Measurements from ENCODE around the gene CD63.
A peak's percentile ranks its signal among the peaks of the same experiment; 100 is the strongest.

CD63 gene

DNA sequence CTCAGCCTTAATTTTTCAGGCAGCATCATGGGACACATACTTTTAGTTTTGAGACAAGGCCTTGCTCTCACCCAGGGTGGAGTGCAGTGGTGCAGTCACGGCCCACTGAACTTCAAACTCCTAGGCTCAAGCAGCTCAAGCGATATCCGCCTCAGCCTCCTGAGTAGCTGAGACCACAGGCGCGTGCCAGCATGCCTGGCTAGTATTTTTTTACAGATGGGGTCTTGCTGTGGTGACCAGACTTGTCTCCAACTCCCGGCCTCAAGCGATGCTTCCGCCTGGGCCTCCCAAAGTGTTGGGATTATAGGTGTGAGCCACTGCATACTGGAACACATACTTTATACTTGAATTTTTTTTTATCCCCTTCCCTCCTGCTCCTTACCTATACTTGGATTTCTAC lies 5.9 kb downstream of the CD63 start:
- DNase-seq (ENCODE audit: low read depth in 1 of 2, low spot score in 1 of 2), result no peak

DNA sequence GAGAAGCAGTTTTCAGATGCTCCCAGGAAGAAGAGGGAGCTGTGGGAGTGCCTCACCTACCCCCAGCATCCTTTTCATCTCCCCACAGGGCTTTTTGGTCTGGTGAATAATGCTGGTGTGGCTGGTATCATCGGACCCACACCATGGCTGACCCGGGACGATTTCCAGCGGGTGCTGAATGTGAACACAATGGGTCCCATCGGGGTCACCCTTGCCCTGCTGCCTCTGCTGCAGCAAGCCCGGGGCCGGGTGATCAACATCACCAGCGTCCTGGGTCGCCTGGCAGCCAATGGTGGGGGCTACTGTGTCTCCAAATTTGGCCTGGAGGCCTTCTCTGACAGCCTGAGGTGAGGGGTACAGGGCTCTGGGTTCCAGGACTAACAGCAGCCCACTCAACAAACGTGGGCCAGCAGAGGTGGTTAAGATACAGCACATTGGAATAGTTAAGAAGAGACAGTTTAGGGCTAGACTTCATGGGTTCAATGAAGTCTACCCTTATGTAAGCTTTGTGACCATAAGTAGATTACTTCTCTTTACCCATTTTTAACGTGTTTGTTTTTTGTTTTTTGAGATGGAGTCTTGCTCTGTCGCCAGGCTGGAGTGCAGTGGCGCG lies 7.1 kb downstream of the CD63 start:
- DNase-seq (ENCODE audit: low read depth in 1 of 2, low spot score in 1 of 2), result no peak

DNA sequence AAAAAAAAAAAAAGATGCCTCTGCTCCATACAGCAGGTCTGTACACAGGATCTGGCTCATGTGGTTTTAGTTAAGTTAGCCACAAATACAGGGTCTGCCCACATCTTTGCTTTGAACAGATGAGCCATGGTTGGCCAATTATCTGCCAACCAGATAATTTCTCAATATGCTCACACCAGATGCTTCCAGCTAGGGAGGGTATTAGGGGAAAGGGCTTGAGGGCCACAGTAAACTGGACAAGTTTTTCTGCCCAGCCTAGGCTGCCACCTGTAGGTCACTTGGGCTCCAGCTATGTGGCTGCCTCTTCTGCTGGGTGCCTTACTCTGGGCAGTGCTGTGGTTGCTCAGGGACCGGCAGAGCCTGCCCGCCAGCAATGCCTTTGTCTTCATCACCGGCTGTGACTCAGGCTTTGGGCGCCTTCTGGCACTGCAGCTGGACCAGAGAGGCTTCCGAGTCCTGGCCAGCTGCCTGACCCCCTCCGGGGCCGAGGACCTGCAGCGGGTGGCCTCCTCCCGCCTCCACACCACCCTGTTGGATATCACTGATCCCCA lies 7.8 kb downstream of the CD63 start:
- no peak for DNase-seq (ENCODE audit: low read depth in 1 of 2, low spot score in 1 of 2)

DNA sequence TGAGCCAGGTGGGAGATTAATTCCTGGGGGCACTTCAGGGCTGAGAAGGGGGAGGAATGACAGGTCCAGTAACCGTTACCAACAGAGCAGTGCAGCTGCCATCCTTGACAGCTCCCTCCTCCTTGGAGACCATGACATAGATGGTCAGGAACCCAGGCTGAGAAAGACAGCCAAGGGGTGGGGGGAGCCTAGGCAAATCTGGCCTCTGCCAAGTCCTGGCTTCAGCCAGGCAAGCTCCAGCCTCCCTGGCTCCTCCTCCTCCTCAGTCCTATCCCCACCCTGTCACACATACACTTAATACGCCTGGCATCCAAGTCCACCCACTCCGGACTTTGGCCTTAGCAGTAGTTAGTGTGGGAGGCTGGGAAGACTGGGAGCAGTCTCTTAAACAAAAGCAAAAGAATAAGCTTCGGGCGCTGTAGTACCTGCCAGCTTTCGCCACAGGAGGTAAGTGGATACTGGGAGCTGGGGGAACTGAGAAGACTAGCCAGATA lies 8.7 kb downstream of the CD63 start, which contains the start of gene RDH5:
Gene RDH5, plus strand, starts transcription at position 323 of the 494 bp plus-strand sequence. CDS start 792 bp downstream, outside the sequence.
- DNase-seq (ENCODE audit: low read depth in 1 of 2, low spot score in 1 of 2), result no peak

DNA sequence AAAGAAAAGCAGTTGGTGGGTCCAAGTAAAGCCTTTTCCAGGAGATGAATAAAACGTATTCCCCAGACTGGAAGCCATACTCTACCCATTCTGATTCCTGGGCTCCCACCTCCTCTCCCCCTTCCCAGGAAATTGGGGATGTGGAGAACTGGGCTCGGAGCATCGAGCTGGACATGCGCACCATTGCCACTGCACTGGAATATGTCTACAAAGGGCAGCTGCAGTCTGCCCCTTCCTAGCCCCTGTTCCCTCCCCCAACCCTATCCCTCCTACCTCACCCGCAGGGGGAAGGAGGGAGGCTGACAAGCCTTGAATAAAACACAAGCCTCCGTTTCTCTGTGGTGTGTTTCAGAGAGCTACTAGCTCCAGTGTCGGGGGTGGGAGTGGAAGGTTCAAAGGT lies 9.4 kb downstream of the CD63 start:
- no peak for DNase-seq (ENCODE audit: low read depth in 1 of 2, low spot score in 1 of 2)

DNA sequence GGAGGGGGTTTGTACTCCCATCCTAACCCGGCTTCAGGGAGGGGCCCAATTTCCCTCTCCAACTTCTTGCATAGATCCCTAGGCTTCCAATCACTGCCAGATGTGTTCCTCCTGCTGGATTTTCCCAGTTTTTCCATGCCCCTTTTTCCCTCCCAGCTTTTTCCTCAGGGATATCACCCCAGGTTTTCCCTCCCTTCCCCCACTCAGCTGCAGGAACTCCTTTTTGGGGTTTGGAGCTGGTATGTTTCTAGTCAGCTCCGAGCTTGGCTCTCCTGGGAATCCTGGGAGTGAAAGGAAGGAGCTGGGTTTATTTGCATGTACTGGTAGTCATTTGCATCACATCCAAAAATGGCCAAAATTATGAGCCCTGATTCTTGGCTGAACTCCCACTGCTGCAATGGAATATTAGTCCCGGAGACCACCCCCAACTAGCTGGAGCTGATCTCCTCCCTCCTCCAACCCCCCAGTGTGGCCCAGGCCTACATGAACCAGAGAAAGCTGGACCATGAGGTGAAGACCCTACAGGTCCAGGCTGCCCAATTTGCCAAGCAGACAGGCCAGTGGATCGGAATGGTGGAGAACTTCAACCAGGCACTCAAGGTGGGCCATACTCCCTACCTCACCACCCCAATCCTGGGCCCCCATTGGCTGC lies 10.1 kb downstream of the CD63 start:
- no peak for DNase-seq (ENCODE audit: low read depth in 1 of 2, low spot score in 1 of 2)

DNA sequence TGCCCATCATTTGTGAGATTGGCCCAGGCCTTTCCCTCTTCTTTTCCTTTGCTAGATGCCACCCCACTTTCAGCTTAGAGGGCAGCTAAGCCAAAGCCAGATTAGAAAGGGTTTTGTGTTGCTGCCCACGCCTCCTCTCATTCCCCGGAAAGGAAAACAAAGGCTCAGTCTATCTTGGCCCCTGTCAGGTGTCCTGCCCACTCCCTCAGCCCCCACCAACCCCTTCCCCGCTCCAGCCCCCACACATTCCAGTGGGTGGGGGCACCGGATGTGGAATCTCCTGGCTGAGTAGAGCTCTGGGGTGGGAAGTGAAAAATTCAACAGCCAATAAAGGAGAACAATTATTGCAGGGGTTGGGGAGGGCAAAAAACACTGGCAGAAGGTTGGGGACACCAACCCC lies 10.8 kb downstream of the CD63 start:
- DNase-seq (ENCODE audit: low read depth in 1 of 2, low spot score in 1 of 2), result no peak

DNA sequence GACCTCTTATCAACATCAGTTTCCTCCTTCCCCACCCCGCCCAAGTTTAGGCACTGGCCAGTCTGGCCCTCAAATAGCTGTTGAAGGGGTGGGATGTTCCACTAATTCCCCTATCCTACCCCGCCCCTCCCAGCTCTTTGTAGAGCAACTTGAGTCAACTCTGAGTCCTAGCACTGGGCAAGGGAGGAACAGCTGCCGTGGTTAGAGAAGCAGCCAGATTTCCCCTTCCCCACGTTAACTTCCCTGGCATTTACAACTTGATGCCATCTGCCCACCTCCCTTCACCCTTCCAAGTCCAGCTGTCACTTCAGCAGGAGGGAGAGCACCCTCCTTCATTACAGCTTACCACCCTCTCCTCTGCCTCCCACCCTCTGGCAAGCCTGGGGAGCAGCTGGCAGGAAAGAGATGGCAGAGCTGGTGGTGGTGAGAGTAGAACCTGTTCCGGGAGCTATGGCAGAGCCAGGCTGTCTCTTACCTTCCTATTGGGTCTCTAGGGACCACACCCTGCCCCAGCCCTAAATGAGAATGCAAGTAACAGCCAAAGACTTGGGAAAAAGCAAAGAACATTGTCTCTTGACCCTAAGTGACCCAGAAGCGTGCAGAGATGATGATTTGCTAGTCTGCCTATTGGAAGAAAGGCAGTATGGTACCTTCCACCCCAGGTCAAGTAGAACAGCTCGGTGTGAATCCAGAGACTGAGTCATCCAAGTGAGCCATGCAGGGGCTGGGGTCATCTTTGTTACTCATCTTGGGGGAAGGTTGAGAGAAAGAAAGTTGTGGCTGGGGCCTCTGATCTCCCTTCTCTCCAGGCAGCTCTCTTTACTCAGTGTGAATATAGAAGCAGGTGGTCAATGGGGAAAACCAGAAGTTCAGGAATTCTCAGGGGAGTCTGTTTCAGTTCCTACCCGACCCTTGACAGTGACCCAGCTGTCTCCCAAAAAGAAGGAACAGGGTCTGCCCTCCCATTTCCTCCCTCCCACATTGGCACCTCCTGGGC lies 11.5 kb downstream of the CD63 start:
- DNase-seq (ENCODE audit: low read depth in 1 of 2, low spot score in 1 of 2), result no peak

DNA sequence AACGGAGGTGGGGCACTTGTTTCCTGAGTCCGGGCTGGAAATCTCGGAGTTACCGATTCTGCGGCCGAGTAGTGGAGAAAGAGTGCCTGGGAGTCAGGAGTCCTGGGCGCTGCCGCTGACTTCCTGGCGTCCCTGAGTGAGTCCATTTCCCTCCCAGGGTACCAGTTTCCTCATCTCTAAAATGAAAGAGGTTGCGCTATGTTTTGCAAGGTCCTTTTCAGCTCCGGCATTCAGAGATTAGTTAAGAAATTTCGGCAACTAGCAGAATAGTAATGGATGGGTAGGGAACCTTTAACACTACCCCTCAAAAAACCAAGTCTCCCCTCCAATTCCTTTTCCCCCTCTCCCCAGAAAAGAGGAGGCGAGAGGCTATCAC lies 12.2 kb downstream of the CD63 start:
- DNase-seq (ENCODE audit: low read depth in 1 of 2, low spot score in 1 of 2), result no peak

DNA sequence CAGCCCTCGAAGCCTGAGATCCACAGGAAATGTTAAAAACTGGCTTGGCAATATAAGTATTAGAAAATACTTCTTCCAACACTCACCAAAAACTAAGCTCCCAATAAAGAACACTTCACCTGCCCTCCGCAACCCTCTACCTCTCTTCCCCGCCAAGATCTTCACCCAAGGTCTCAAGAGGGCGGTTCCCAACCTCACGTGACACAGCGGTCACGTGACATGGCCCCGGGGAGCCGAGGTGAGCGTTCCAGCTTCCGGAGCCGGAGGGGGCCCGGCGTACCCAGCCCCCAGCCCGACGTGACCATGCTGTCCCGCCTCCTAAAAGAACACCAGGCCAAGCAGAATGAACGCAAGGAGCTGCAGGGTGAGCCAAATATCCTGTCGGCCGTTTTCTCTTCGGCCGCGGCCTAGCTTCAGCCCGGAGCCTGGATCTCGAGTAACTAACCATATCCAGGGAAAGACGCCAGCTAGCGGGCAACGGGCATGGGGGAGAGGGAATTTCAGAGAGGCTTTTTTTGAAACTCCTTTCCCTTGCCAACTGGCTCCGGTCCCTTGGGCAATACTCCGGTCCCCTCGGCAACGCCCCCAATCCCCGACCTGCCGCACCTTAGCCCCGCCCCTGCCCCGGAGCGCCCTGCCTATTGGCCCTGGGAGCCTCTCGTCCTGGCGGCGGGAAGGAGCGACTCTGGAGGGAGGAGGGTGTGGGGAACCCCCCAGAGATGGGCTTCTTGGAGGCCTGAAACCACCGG lies 12.8 kb downstream of the CD63 start, which contains the start of gene BLOC1S1:
Gene BLOC1S1, plus strand, starts transcription at position 214 of the 749 bp plus-strand sequence. Its CDS starts 6 bp downstream, at position 220.
- peak; percentile 90 to 91 for DNase-seq (ENCODE audit: low read depth in 1 of 2, low spot score in 1 of 2)

DNA sequence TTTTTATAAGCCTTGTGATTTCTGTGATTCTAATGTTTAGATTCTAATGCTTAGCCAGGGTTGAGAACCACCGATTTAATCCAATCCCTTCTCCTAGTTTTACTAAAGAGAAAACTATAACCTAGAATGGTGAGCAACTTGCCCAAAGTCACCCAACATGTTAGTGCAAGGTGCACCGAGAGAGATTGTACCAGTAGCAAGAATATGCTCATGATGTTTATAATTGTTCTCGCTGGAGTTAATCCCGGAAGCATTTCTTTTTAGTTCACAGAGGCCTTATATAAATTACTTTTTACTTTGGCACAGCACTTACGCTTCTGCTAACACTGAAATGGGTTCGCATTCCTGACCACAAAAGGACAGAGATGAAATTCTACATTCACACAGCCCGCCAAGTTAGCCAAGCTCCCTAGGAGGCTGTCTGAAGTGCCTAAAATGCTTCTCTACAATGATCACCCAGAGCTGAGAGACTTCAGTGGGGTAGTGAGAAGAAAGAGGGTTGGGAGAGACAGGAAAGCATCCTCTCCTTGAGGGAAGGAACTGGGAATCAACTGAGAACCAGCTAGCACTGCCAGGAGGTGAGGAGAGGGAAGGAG lies 13.5 kb downstream of the CD63 start:
- no peak for DNase-seq (ENCODE audit: low read depth in 1 of 2, low spot score in 1 of 2)

DNA sequence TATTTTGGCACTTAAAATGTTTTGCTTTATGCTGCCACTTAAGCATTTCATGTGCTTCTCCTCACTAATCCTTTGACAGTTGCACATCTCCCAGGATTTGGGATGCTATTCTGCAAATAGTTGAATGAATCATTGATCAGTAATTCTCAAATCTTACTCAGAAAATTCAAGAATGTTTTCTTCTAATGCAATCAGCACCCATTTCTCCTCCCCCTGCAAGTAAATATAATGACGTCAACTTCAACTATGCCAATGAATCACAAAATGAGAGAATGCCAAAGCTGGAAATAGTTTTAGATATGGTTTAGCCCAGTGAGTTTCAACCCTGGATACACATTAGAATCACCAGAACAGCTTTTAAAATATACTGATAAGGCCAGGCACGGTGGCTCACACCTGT lies 15.1 kb downstream of the CD63 start:
- DNase-seq (ENCODE audit: low read depth in 1 of 2, low spot score in 1 of 2), result no peak

DNA sequence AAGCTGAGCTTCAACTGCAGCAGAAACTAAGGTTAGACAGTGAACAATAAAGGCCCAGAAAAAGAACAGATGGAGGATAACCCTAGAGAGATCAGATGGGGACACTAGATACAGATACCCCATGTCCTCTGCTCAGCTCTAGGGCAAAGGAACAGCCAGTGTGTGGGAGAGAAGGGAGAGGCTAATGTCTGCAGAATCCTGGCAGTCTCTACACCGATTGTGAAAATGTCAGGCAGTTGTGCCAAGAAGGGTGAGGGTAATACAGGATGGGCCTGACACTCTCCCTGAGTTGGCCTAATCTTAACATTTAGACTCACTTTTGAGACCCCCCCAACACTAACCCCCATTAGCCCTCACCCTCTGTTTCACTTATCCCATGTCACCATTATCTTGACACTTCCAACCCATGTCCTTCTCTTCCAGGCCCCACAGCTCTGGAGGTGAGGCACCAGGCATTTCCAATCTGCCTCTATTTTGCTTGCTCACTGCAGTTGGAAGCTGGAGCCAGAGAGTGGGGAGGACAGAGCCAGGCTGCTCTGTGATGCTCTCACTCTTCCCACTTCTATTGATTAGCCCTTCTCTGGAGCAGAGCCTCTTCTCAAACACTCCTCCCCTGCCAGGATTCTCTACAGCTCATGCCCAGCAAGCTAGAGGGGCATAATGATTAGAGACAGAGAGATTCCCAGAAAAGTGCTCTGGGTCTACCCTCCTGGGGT lies 16.0 kb downstream of the CD63 start:
- DNase-seq (ENCODE audit: low read depth in 1 of 2, low spot score in 1 of 2), result no peak

DNA sequence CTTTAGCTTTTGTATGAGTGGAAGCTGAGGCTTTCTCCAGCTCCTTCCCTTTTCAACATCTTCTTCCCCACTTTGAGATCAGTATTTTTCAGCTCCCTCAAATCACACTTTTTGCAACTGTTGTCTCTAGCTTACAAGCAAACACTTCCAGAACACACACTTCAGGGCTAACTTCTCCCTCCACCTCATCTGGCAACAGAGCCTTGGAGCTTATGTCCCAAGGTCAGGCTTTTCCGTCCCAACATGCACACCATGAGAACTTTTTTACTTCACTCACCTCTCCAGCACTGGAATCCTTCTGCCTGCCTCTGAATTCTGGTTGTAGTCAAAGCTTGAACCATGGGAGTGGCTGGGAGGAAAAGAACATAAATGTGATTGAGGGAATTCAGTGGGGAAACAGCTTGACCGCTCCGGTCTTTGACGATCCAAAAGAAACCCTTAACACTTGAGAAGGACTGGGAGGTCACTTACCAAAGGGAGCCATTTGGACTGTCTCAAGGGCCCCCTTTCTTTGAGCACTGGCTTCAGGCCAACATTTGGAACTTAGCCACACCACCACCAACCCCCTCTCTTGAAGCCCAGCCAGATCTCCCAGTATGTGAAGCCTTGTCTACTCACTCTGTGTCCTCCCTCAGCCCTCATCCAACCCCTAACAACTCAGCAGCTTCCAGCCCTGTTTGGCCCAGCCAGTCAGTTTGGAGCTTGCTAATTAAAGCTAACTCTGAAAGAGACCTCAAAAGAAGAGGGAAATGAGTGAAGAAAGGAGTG lies 16.8 kb downstream of the CD63 start:
- no peak for DNase-seq (ENCODE audit: low read depth in 1 of 2, low spot score in 1 of 2)

DNA sequence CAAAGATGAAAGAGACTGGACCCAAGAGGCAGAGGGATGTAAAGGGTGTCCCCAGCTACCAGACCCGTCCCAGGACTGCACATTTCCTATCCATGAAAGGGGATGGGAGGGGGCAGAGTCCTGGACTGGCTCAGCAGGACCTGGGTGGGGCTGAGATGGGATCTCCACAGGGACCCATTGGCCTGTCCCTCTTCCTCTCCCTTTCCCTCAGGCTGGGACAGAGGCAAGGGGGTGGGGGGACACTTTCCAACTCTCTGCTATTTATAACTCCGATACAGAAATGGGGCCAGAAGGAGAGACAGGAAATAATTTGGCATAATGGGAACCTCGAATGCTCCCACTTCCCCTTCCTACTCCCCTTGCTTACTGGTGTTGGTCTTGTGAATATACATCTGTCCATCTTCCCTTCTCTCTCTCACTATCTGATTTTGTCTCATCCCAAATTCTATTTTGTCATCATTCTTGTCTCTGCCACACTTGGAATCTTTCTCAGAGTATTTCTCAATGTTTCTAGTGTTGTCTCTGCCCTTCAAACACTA lies 20.0 kb downstream of the CD63 start:
- DNase-seq (ENCODE audit: low read depth in 1 of 2, low spot score in 1 of 2), result no peak

DNA sequence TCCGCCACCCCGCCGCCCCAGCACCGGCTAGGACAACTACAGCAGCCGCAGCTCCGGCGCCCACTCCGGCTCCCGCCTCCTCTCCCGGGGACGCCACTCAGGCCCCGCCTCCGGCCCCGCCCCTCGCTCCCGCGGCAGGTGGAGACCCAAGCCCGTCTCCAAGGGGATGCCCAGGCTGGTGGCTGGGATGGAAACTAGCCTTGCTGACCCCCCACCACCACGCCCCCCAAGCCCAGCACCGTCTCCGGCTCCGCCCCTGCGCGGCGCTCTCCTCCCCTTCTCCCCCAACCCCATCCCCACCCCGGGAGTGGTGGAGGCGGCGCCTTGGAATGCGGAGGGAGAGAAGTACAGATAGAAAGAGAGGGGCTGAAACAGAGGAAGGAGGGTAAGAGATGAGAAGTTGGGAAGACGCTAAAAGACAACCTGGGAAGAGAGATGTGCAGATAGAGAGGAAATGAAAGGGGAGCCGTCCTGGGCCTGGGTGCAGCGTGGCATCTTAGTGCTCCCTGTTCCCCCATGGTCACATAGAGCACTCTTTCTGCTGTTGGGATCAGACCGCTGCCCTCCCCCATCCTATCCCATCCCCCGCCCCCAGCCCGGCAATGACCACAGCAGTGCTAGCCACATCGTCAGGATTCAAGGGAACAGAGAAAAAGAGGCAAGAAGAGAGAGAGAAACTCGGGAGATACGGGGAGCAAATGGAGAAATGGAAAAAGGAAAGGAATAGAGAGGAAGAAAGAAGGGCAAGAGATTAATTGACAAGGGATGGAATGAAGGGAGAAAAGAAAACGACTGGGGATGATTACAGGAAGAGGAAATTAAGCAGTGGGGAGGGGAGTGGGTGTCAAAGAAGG lies 20.7 kb downstream of the CD63 start, which contains the start of gene ITGA7:
Gene ITGA7, minus strand, starts transcription at position 64 of the 854 bp plus-strand sequence. CDS start 222 bp downstream, outside the sequence.
- DNase-seq (ENCODE audit: low read depth in 1 of 2, low spot score in 1 of 2), result peak in 1 of 2 donors; percentile 43

DNA sequence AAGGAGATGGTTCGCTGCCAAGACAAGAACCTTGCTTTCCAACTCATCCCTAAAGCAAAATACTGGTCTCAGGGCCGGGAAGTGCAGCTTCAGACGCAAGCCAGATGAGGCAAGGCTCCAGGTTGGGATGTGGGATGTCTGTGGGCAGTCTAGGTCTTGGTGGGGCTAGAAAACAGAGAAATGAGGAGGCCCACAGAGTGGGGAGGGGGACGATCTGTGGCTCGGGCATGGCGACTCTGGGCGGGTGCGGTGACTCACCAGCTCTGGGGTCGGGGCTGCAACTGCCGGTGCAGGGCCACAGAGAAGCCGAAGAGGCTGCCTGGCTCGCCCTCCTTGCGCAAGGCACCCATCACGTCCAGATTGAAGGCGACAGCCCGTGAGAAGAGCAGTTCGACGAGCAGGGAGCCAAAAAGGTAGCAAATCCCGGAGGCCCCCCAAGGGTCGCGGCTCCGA lies 21.6 kb downstream of the CD63 start:
- no peak for DNase-seq (ENCODE audit: low read depth in 1 of 2, low spot score in 1 of 2)
